GM21737 (cell line): ENCODE data around the gene OVOL1.
"Not testable (repeated sequence)": the region's sequence is repeated elsewhere in the genome, so short reads cannot be mapped to it uniquely, and the experiment has no call there.

Experiments used
- ATAC-seq: cut with Tn5 transposase; IDR thresholded peaks from one replicate; pipeline ENCODE4 v1.9.1; 2021; ENCODE audit warnings: mild to moderate bottlenecking, moderate library complexity; ENCODE audit not compliant: unreplicated experiment

OVOL1 gene

GRCh38 chr11:65786786-65787636, at the start of gene OVOL1:
TSS of gene OVOL1 (plus strand) at chr11:65787063. CDS start at chr11:65787374, 311 bp downstream.
- ATAC-seq, result no peak

- ATAC-seq, result no peak
These were observed 47.8 kb upstream of the OVOL1 start for GRCh38 chr11:65739022-65739421.

- no peak for ATAC-seq
These were observed 45.7 kb upstream of the OVOL1 start for GRCh38 chr11:65741185-65741584.

GRCh38 chr11:65742353-65742752, 44.5 kb upstream of the OVOL1 start:
- ATAC-seq, result no peak

- ATAC-seq, result no peak
These were observed 43.2 kb upstream of the OVOL1 start for GRCh38 chr11:65743681-65744025.

GRCh38 chr11:65744026-65744698, 42.7 kb upstream of the OVOL1 start:
- no peak for ATAC-seq

- no peak for ATAC-seq
These were observed 42.2 kb upstream of the OVOL1 start for GRCh38 chr11:65744699-65745042.

- no peak for ATAC-seq
These were observed 41.8 kb upstream of the OVOL1 start for GRCh38 chr11:65745049-65745448.

- not testable (repeated sequence) for ATAC-seq
These were observed 24.7 kb upstream of the OVOL1 start for GRCh38 chr11:65762169-65762568.

GRCh38 chr11:65762816-65763215, 24.0 kb upstream of the OVOL1 start:
- ATAC-seq, result not testable (repeated sequence)

GRCh38 chr11:65764434-65764833, 22.4 kb upstream of the OVOL1 start:
- no peak for ATAC-seq

GRCh38 chr11:65766535-65766934, 20.3 kb upstream of the OVOL1 start:
- ATAC-seq, result no peak

- no peak for ATAC-seq
These were observed 19.5 kb upstream of the OVOL1 start for GRCh38 chr11:65767406-65767805.

- ATAC-seq, result not testable (repeated sequence)
These were observed 19.1 kb upstream of the OVOL1 start for GRCh38 chr11:65767806-65768205.

- no peak for ATAC-seq
These were observed 15.8 kb upstream of the OVOL1 start for GRCh38 chr11:65770951-65771567.

GRCh38 chr11:65771589-65772112, 15.2 kb upstream of the OVOL1 start:
- no peak for ATAC-seq

- ATAC-seq, result no peak
These were observed 13.0 kb upstream of the OVOL1 start for GRCh38 chr11:65773784-65774411.

- no peak for ATAC-seq
These were observed 12.1 kb upstream of the OVOL1 start for GRCh38 chr11:65774525-65775306.

GRCh38 chr11:65776196-65776595, 10.7 kb upstream of the OVOL1 start:
- no peak for ATAC-seq

- no peak for ATAC-seq
These were observed 10.1 kb upstream of the OVOL1 start for GRCh38 chr11:65776710-65777141.
